Sigmoid colon (tissue), 7 donors: ENCODE results near the gene WTAP. TPM values are rescaled to one million over a fixed set of nuclear protein-coding genes. Genes with fewer than 3 reads are reported as not detected.
"Not testable (repeated sequence)": the region's sequence is repeated elsewhere in the genome, so short reads cannot be mapped to it uniquely, and the experiment has no call there.

Source experiments
- DNase-seq: peaks from one replicate; pipeline ENCODE4 v3.0.0-alpha.2; 2019
- H3K27ac ChIP-seq, 4 donors: fragments of 200-600 bp; sonication (generic); one replicate each; pipeline ENCODE4 v1.5.1; 2016 to 2019; ENCODE audit warnings: mild to moderate bottlenecking in 1 of 4
- H3K27me3 ChIP-seq, 3 donors: fragments of 200-600 bp; sonication (generic); one replicate each; pipeline ENCODE4 v1.5.1; 2019; ENCODE audit warnings: mild to moderate bottlenecking in 1 of 3
- H3K36me3 ChIP-seq, 4 donors: fragments of 200-600 bp; sonication (generic); one replicate each; pipeline ENCODE4 v1.5.1; 2016 to 2019
- H3K4me1 ChIP-seq, 4 donors: fragments of 200-600 bp; sonication (generic); one replicate each; pipeline ENCODE4 v1.5.1; 2017 to 2019
- H3K4me3 ChIP-seq, 4 donors: fragments of 200-600 bp; sonication (generic); one replicate each; pipeline ENCODE4 v1.5.1; 2017 to 2019; ENCODE audit warnings: mild to moderate bottlenecking in 2 of 4, moderate library complexity in 1 of 4
- H3K9me3 ChIP-seq, 4 donors: fragments of 200-600 bp in 3 of 4; sonication (generic) in 3 of 4; one replicate each; pipeline versions ENCODE4 v1.5.1 to v1.6.1; 2013 to 2019
- CTCF ChIP-seq, 4 experiments: fragments of 450-650 bp in 3 of 4; fragments of 200-600 bp in 1 of 4; IDR thresholded peaks; one replicate each; pipeline ENCODE4 v1.5.1; 2016 to 2019; ENCODE audit warnings: antibody characterized with exemption in 4 of 4, mild to moderate bottlenecking in 3 of 4, moderate library complexity in 2 of 4
- EP300 ChIP-seq, 4 donors: sonication (generic); formaldehyde crosslinking; IDR thresholded peaks; one replicate each; pipeline ENCODE4 v1.6.1; 2017; ENCODE audit warnings: antibody characterized with exemption in 4 of 4
- POLR2A ChIP-seq, 2 donors: fragments of 450-650 bp; IDR thresholded peaks; one replicate each; pipeline ENCODE4 v1.6.1; 2016; ENCODE audit warnings: antibody characterized with exemption in 2 of 2, mild to moderate bottlenecking in 2 of 2, moderate library complexity in 2 of 2
- POLR2AphosphoS5 ChIP-seq, 4 donors: sonication (generic); formaldehyde crosslinking; IDR thresholded peaks; one replicate each; pipeline ENCODE4 v1.6.1; 2017; ENCODE audit warnings: antibody characterized with exemption in 4 of 4
- WGBS, 2 donors: extraction: QIAGEN DNeasy Blood & Tissue Kit; methylation state at CpG; one replicate each; pipeline ENCODE4 v1.1.7; 2013; 5-methylcytosine and 5-hydroxymethylcytosine counted together
- intact Hi-C: fragments of 100-400 bp; cut with DNase I; formaldehyde crosslinking; loops from one replicate; pipeline ENCODE4 v1.15.1; 2023
- polyA plus RNA-seq, 3 donors: library from polyadenylated mRNA; stranded (reverse); fragments of 200-250 nt; gene quantifications; one replicate each; pipeline ENCODE4 v1.2.3, GENCODE V29; 2013
- total RNA-seq, 4 donors: library from RNA; depleted of rRNA; stranded (reverse); fragments of >200 nt; gene quantifications; one replicate each; pipeline ENCODE4 v1.1.0, GENCODE V29; 2016
- donor health status: healthy with polysubstance abuse.
- donor health status: Bipolar disorder and iron deficiency.
- donor health status: healthy.

WTAP gene
- total and polyA plus RNA-seq, 7 donors, result 55.9 to 93.8 (median 71.7) TPM

- peak overlapping the region in 1 of 4 donors; percentile 6 for H3K27ac ChIP-seq
- no peaks in the 10 kb centered on the region for H3K27me3 ChIP-seq
- whole genome bisulfite sequencing, 2 donors, result 73 to 78% methylated on average over 6 of the region's 6 CpGs
- peaks cover 9 to 63% (median 22%) of the 10 kb centered on the region in 4 donors for H3K36me3 ChIP-seq
- TF ChIP-seq CTCF (IDR thresholded peaks at IDR 0.05) (no peak), POLR2A (IDR thresholded peaks at IDR 0.05) (no peak), POLR2AphosphoS5 (IDR thresholded peaks at IDR 0.05) (no peak), EP300 (IDR thresholded peaks at IDR 0.05) (no peak)
- DNase-seq, result no peak
- H3K4me1 ChIP-seq, result peaks cover 0 to 55% (median 42%) of the 10 kb centered on the region in 4 donors
- intact Hi-C loops, result no loop called here
- peak overlapping the region in 1 of 4 donors; percentile 100 for H3K4me3 ChIP-seq
- no peaks in the 10 kb centered on the region for H3K9me3 ChIP-seq
Measured at GRCh38 chr6:159689001-159689400, 38.3 kb upstream of the WTAP start.

DNA sequence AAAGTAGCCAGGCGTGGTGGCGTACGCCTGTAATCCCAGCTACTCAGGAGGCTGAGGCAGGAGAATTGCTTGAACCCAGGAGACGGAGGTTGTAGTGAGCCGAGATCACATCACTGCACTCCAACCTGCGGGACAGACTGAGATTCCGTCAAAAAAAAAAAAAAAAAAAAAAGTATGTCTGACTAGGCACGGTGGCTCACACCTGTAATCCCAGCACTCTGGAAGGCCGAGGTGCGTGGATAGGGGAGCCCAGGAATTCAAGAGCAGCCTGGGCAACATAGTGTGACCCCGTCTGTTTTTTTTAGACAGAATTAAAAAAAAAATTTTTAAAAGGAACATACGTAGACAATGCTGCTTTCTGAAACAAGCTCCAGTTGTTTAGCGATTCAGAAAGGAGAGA is 37.2 kb upstream of the WTAP start:
- intact Hi-C loops, result loop anchor here (5.0 kb wide), 1 partner anchor 277 kb away; the partner anchor contains the start of gene IGF2R
- H3K9me3 ChIP-seq, DNase-seq, H3K27me3 ChIP-seq: not testable (repeated sequence)
- H3K4me3 ChIP-seq, result peak overlapping the region in 2 of 4 donors; percentile 6 to 100
- WGBS, 2 donors, result 93 to 94% methylated on average over 13 of the region's 13 CpGs
- peak overlapping the region in 1 of 4 donors; percentile 100 for H3K27ac ChIP-seq
- peaks cover 0 to 66% (median 50%) of the 10 kb centered on the region in 4 donors for H3K4me1 ChIP-seq
- H3K36me3 ChIP-seq, result peaks cover 0 to 53% (median 16%) of the 10 kb centered on the region in 4 donors

DNA sequence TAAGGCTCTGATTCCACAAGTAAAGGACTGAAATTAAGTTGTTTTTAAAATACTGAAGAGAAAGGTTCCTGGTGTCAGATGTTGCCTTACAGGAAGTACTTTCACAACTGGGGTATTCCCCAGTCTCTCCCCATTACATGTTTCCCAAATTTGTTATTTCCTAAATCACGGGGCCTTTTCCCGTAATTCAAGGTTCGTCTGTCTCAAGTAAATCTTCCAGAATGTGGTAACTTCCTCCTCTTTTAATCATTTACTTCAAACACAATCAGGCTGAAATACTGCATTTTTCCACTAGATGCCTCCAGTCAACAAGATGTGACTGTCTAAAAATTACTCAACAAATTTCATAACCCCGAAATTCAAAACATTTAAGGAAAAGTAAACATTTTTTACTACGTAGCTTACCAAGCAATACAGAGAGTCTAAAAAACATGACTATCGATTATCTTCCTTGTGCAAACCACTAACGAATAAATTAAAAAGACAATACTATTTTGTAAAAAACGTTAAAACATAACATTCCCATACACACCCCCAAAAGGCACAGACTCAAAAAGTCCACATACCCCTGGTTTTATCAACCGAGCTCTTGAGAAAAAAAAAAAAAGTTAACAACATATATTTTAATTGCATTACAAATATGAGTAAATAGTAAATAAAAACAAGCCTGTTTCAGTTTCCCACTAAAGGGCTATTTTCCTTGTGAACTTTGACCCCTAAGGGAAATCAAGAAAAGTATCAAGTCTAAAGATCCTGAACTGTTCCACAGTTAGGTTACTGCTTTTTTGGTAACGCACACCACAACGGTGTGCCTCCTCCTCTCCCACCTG is 36.0 kb upstream of the WTAP start:
- intact Hi-C loops, result loop anchor here (1.0 to 5.0 kb wide), 2 partner anchors 98 to 276 kb away; partner anchors contain the start of genes IGF2R and TCP1
- Histone ChIP-seq H3K27me3 (no peaks in the 10 kb centered on the region), H3K9me3 (no peaks in the 10 kb centered on the region), H3K4me1 (peaks cover 0 to 61% (median 49%) of the 10 kb centered on the region in 4 donors), H3K36me3 (peaks cover 0 to 42% (median 13%) of the 10 kb centered on the region in 4 donors), H3K4me3 (peak overlapping the region; percentile 64 to 100 (median 86)), H3K27ac (peak overlapping the region; percentile 93 to 100 (median 98))
- WGBS, 2 donors, result 2 to 17% methylated on average over 11 of the region's 11 CpGs
- TF ChIP-seq CTCF (IDR thresholded peaks at IDR 0.05), result peak; percentile 69 to 95 (median 82)
- peak in 2 of 4 donors; percentile 22 to 60 for TF ChIP-seq EP300 (IDR thresholded peaks at IDR 0.05)
- TF ChIP-seq POLR2A (IDR thresholded peaks at IDR 0.05), result no peak
- TF ChIP-seq POLR2AphosphoS5 (IDR thresholded peaks at IDR 0.05), result peak; percentile 33 to 78 (median 46)
- no peak for DNase-seq

DNA sequence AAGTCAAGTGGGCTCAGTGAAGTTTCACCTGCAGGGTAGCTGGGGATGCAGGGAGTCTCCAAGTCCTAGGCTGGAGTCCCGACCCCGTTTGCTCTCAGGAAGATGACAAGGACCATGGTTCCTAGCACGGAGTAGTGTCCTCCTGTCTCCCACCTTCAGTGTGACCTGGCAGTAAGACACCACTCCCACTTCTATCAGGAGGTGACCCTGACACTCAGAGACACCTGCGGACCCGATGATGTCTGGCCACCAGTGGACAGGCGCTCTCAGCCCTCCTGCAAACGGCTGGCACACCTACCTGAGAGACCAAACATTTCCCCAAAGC is 35.4 kb upstream of the WTAP start:
- H3K4me1 ChIP-seq, result peaks cover 0 to 61% (median 46%) of the 10 kb centered on the region in 4 donors
- H3K36me3 ChIP-seq, result peaks cover 0 to 36% (median 12%) of the 10 kb centered on the region in 4 donors
- WGBS, 2 donors, result 9 to 34% methylated on average over 7 of the region's 7 CpGs
- no peak for DNase-seq
- H3K4me3 ChIP-seq, result peak overlapping the region; percentile 64 to 100 (median 86)
- no peak for TF ChIP-seq EP300 (IDR thresholded peaks at IDR 0.05)
- TF ChIP-seq POLR2A (IDR thresholded peaks at IDR 0.05), result no peak
- no peak for TF ChIP-seq POLR2AphosphoS5 (IDR thresholded peaks at IDR 0.05)
- no peak for TF ChIP-seq CTCF (IDR thresholded peaks at IDR 0.05)
- no peaks in the 10 kb centered on the region for H3K9me3 ChIP-seq
- no peaks in the 10 kb centered on the region for H3K27me3 ChIP-seq
- intact Hi-C loops, result loop anchor here (1.0 to 5.0 kb wide), 3 partner anchors 35 to 275 kb away; partner anchors contain the start of genes IGF2R, TCP1 and WTAP
- peak overlapping the region; percentile 93 to 100 (median 98) for H3K27ac ChIP-seq
